ENCODE measurements around the gene TMEM202. TPM values are rescaled to one million over a fixed set of nuclear protein-coding genes. Genes with fewer than 3 reads are reported as not detected.

TMEM202 gene
- total RNA-seq, 1 donor from 2014 or later: not detected

DNA sequence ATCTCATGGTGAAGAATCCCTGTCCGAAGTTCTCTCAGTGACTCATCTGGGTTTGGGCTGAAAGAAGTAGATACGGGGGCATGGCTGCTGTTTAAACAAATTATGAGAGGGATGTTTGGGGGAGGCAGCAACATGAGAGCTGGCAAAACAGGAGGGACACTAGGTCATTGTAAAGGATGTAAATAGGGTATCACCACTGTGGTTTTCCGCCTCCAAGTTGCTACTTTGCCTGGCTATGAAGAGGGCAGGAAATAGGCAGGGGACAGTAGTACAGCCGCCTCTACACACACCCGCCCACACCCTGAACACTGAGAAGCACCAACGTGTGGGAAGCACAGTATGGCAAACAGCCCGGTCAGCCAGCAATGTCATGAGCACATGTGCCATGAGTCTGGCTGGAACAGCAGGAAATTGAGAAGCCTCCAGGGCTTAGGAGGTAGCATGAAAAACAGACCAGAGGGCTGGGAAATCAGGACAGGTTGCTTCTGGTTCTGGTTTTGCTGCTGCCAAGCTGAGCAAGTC lies 39.4 kb upstream of the TMEM202 start:
- Mint-ChIP-seq H3K4me1 (ENCODE audit: low read depth, unreplicated experiment) (no peaks in the 10 kb centered on the region), H3K9me3 (ENCODE audit: unreplicated experiment) (no peaks in the 10 kb centered on the region), H3K36me3 (ENCODE audit: unreplicated experiment) (no peaks in the 10 kb centered on the region), H3K4me3 (ENCODE audit: unreplicated experiment) (no peak overlapping the region), H3K27me3 (ENCODE audit: unreplicated experiment) (no peaks in the 10 kb centered on the region), H3K27ac (ENCODE audit: unreplicated experiment) (no peak overlapping the region)
- DNase-seq: no peak
- no peak for TF ChIP-seq CTCF (IDR thresholded peaks at IDR 0.05; ENCODE audit: partially characterized antibody, unreplicated experiment)

DNA sequence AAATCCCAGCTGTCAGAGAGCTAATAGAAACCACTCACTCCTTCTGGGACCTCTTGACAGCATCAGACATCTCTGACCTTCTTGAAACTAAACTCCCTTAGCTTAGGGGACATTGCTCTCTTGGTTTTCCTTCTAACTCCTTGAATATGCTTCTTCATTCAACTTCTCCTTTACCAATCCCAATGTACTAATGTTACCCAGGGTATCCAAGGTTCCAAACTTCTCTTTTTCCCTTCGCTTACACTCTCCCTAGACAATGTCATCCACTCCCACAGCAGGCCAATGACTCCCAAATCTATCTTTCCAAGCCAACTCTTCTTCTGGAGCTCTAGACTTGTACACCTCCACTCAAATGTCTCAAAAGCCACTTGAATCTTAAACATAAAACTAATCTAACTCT lies 36.9 kb upstream of the TMEM202 start:
- no peak for TF ChIP-seq CTCF (IDR thresholded peaks at IDR 0.05; ENCODE audit: partially characterized antibody, unreplicated experiment)
- H3K4me1 Mint-ChIP-seq (ENCODE audit: low read depth, unreplicated experiment): no peaks in the 10 kb centered on the region
- no peaks in the 10 kb centered on the region for H3K36me3 Mint-ChIP-seq (ENCODE audit: unreplicated experiment)
- no peak overlapping the region for H3K4me3 Mint-ChIP-seq (ENCODE audit: unreplicated experiment)
- H3K27ac Mint-ChIP-seq (ENCODE audit: unreplicated experiment): no peak overlapping the region
- no peak for DNase-seq
- H3K9me3 Mint-ChIP-seq (ENCODE audit: unreplicated experiment): no peaks in the 10 kb centered on the region
- no peaks in the 10 kb centered on the region for H3K27me3 Mint-ChIP-seq (ENCODE audit: unreplicated experiment)

- Mint-ChIP-seq H3K4me1 (ENCODE audit: low read depth, unreplicated experiment) (no peaks in the 10 kb centered on the region), H3K4me3 (ENCODE audit: unreplicated experiment) (no peak overlapping the region), H3K9me3 (ENCODE audit: unreplicated experiment) (no peaks in the 10 kb centered on the region), H3K27ac (ENCODE audit: unreplicated experiment) (no peak overlapping the region), H3K36me3 (ENCODE audit: unreplicated experiment) (no peaks in the 10 kb centered on the region), H3K27me3 (ENCODE audit: unreplicated experiment) (no peaks in the 10 kb centered on the region)
- no peak for TF ChIP-seq CTCF (IDR thresholded peaks at IDR 0.05; ENCODE audit: partially characterized antibody, unreplicated experiment)
- DNase-seq: no peak
These were observed 32.3 kb upstream of the TMEM202 start for GRCh38 chr15:72365844-72366243.

GRCh38 chr15:72368325-72368724 lies 29.8 kb upstream of the TMEM202 start:
- H3K27ac Mint-ChIP-seq (ENCODE audit: unreplicated experiment): no peak overlapping the region
- H3K9me3 Mint-ChIP-seq (ENCODE audit: unreplicated experiment): no peaks in the 10 kb centered on the region
- TF ChIP-seq CTCF (IDR thresholded peaks at IDR 0.05; ENCODE audit: partially characterized antibody, unreplicated experiment): no peak
- no peaks in the 10 kb centered on the region for H3K36me3 Mint-ChIP-seq (ENCODE audit: unreplicated experiment)
- no peak overlapping the region for H3K4me3 Mint-ChIP-seq (ENCODE audit: unreplicated experiment)
- H3K27me3 Mint-ChIP-seq (ENCODE audit: unreplicated experiment): peaks cover 2% of the 10 kb centered on the region
- no peaks in the 10 kb centered on the region for H3K4me1 Mint-ChIP-seq (ENCODE audit: low read depth, unreplicated experiment)
- no peak for DNase-seq

DNA sequence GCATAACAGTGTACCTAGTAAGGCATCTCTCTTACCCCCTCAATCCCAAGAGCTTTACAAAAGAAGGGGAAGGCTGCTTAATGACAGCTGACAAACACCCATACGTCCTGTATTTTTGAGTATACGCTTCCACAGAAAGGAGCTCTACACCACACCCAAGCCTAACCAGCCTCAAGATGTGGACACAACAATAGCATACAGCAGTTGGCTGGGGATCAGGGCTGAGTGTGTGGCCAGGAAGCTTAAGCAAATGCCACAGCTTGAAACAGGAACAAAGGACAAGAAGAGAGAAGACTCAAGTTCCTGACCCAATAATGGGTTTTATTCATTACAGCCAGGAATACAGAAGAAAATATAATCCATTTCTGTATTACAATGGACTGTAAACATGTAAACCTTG lies 29.2 kb upstream of the TMEM202 start:
- TF ChIP-seq CTCF (IDR thresholded peaks at IDR 0.05; ENCODE audit: partially characterized antibody, unreplicated experiment): no peak
- H3K9me3 Mint-ChIP-seq (ENCODE audit: unreplicated experiment): no peaks in the 10 kb centered on the region
- H3K4me3 Mint-ChIP-seq (ENCODE audit: unreplicated experiment): no peak overlapping the region
- H3K4me1 Mint-ChIP-seq (ENCODE audit: low read depth, unreplicated experiment): no peaks in the 10 kb centered on the region
- no peaks in the 10 kb centered on the region for H3K36me3 Mint-ChIP-seq (ENCODE audit: unreplicated experiment)
- no peak overlapping the region for H3K27ac Mint-ChIP-seq (ENCODE audit: unreplicated experiment)
- peaks cover 2% of the 10 kb centered on the region for H3K27me3 Mint-ChIP-seq (ENCODE audit: unreplicated experiment)
- no peak for DNase-seq

Data from glutamatergic neuron (in vitro differentiated cells).